ENCODE data around the gene CREG2. TPM values are rescaled to one million over a fixed set of nuclear protein-coding genes. Genes with fewer than 3 reads are reported as not detected.

CREG2 gene
- total RNA-seq, 4 donors from 2014 or later, result 0.38 to 2.5 (median 1.3) TPM

DNA sequence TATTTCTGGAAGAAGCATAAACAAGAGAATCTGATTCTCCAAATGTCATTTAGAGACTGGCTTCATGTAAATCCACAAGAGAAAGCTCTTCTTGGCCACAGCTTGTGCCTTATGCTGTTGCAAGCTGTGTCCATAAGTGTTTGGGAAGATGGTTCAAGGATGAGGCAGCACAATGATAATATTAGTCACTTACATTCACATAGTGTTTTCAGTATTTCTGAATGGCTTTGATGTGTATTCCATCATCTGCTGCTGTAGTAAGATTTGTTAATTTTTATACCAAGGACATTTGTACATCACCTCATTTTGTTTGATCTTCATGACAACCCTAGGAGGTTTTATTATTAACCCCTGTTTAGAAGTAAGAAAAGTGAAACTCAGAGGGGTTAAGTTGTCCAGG lies 29.9 kb downstream of the CREG2 start:
- no peaks in the 10 kb centered on the region for H3K27me3 ChIP-seq
- H3K27ac ChIP-seq, result no peak overlapping the region
- no peak overlapping the region for H3K4me3 ChIP-seq
- H3K36me3 ChIP-seq, result no peaks in the 10 kb centered on the region
- DNase-seq, result no peak
- intact Hi-C loops (cut with DNase I), result no loop called here
- H3K4me1 ChIP-seq, result peaks cover 0 to 25% (median 9%) of the 10 kb centered on the region in 3 donors
- no peaks in the 10 kb centered on the region for H3K9me3 ChIP-seq
- no peak for TF ChIP-seq POLR2A (IDR thresholded peaks at IDR 0.05)
- TF ChIP-seq, protein P1, sequence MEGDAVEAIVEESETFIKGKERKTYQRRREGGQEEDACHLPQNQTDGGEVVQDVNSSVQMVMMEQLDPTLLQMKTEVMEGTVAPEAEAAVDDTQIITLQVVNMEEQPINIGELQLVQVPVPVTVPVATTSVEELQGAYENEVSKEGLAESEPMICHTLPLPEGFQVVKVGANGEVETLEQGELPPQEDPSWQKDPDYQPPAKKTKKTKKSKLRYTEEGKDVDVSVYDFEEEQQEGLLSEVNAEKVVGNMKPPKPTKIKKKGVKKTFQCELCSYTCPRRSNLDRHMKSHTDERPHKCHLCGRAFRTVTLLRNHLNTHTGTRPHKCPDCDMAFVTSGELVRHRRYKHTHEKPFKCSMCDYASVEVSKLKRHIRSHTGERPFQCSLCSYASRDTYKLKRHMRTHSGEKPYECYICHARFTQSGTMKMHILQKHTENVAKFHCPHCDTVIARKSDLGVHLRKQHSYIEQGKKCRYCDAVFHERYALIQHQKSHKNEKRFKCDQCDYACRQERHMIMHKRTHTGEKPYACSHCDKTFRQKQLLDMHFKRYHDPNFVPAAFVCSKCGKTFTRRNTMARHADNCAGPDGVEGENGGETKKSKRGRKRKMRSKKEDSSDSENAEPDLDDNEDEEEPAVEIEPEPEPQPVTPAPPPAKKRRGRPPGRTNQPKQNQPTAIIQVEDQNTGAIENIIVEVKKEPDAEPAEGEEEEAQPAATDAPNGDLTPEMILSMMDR (IDR thresholded peaks at IDR 0.05), result no peak

DNA sequence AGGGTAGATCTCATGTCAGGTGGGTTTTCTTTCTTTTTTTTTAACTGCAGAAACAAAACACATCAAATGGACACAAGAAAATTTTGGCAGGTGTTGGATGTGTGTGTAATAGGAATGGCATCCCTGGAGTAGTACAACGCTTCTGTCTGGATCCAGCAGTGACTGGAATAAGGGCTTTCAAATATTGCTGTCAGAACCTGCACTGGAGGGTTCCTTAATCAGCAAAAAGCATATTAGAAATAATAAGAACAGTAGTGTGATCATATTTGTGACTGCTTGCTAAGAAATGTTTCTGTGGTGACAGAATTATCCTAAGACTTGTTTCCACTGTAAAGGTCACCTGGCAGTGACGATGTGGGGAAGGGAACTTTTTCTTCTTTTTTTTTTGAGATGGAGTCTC lies 30.8 kb downstream of the CREG2 start:
- H3K27ac ChIP-seq, result no peak overlapping the region
- no peak overlapping the region for H3K4me3 ChIP-seq
- H3K4me1 ChIP-seq, result peaks cover 0 to 20% (median 4%) of the 10 kb centered on the region in 3 donors
- H3K9me3 ChIP-seq, result no peaks in the 10 kb centered on the region
- 35 to 63% methylated on average over 2 of the region's 2 CpGs for WGBS, 2 donors
- TF ChIP-seq, protein P1 (IDR thresholded peaks at IDR 0.05), result no peak
- no peak for TF ChIP-seq POLR2A (IDR thresholded peaks at IDR 0.05)
- H3K36me3 ChIP-seq, result no peaks in the 10 kb centered on the region
- H3K27me3 ChIP-seq, result no peaks in the 10 kb centered on the region
- DNase-seq, result no peak
- intact Hi-C loops (cut with DNase I), result no loop called here

DNA sequence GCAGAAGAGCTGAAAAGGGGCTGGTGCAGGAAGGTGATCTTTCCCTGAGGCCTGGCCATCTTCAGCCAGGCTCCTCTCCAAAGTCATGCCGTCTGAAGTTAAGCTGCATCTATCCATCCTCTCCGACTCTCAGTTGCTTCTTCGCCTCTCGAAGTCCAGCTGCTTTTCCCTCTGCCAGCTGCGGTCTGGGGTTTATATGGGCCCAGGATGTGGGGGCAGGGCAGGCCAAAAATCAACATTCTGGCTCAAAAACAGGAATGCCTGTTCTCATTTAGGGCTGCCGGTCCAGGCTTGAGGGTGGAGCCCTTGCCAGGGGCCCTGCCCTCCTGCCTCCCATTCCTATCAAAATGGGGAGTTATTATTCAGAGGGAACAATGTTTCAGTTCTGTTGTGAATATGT lies 31.2 kb downstream of the CREG2 start:
- Histone ChIP-seq H3K27me3 (no peaks in the 10 kb centered on the region), H3K27ac (no peak overlapping the region), H3K36me3 (no peaks in the 10 kb centered on the region), H3K4me1 (peaks cover 0 to 15% (median 0%) of the 10 kb centered on the region in 3 donors), H3K9me3 (no peaks in the 10 kb centered on the region), H3K4me3 (no peak overlapping the region)
- WGBS, 2 donors, result 40 to 59% methylated on average over 2 to 6 of the region's 6 CpGs
- intact Hi-C loops (cut with DNase I), result no loop called here
- DNase-seq, result no peak
- TF ChIP-seq, protein P1 (IDR thresholded peaks at IDR 0.05), result no peak
- no peak for TF ChIP-seq POLR2A (IDR thresholded peaks at IDR 0.05)

DNA sequence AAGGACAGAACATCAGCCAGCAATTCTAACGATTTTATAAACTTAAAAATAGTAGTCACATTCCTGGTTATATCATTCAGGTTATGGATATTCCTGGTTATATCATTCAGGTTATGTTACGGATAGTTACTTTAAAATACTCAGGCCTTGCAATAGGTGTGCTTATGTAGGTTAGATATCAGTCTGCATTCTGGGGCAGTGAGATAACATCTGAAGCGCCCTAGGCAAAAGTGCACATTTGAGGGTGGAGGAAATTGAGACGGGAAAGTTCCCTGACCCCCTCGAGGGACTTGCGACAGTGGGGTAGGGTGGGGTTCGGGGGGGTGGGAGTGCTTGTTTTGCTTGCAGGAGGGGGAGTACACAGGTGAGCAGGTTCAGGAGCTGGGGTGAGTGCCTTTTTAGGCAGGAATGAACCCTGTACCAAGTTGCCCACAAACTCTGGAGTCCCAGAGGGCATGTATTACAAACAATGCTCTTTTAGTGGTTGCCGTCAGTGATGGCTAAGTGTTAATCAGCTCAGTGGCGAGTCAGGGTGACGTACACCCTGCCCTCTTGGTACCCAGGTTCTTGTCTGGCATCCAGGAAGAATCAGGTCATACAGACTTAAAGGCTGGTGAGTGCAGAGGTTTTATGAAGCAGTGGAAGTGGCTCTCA lies 31.8 kb downstream of the CREG2 start:
- WGBS, 2 donors, result 62 to 66% methylated on average over 9 of the region's 10 CpGs

More for the DNA sequence above, 31.8 kb downstream of the CREG2 start:
- Histone ChIP-seq H3K4me3 (no peak overlapping the region), H3K4me1 (peaks cover 0 to 10% (median 0%) of the 10 kb centered on the region in 3 donors), H3K27me3 (no peaks in the 10 kb centered on the region), H3K36me3 (no peaks in the 10 kb centered on the region), H3K9me3 (no peaks in the 10 kb centered on the region), H3K27ac (no peak overlapping the region)
- no peak for TF ChIP-seq POLR2A (IDR thresholded peaks at IDR 0.05)
- TF ChIP-seq, protein P1 (IDR thresholded peaks at IDR 0.05), result no peak
- DNase-seq, result no peak
- intact Hi-C loops (cut with DNase I), result no loop called here

Measured in esophagus squamous epithelium (tissue), 5 donors.